HEK293 (cell line): ENCODE results near the gene PRKG1.
A peak's percentile ranks its signal among the peaks of the same experiment; 100 is the strongest.

Experiments used
- CTCF ChIA-PET: fragments of 350-600 bp; formaldehyde crosslinking; extraction: SDS; loops from one replicate; lab custom pipeline; 2021; ENCODE audit warnings: antibody characterized with exemption; lab: Yijun Ruan, JAX
- POLR2A ChIA-PET: fragments of 300-600 bp; formaldehyde crosslinking; extraction: SDS; loops from one replicate; lab custom pipeline; 2020; ENCODE audit warnings: antibody characterized with exemption, inconsistent platforms; lab: Yijun Ruan, JAX
- H3K27ac ChIP-seq: fragments of 200-500 bp; sonication (Bioruptor generic); 2 replicates; pipeline ENCODE4 v1.5.1; 2014; ENCODE audit warnings: low read depth, low read length, control low read depth, inconsistent platforms; ENCODE audit errors: extremely low read depth
- H3K36me3 ChIP-seq, 2 experiments: fragments of 200-500 bp in 1 of 2; sonication (Bioruptor generic) in 1 of 2; 1 replicate in 1 of 2; 2 replicates in 1 of 2; pipeline ENCODE4 v1.5.1; 2014 to 2017; ENCODE audit warnings: inconsistent platforms in 2 of 2, low read length in 2 of 2; ENCODE audit not compliant: control insufficient read depth in 2 of 2, insufficient read depth in 1 of 2
- H3K4me1 ChIP-seq: fragments of 200-500 bp; sonication (Bioruptor generic); 2 replicates; pipeline ENCODE4 v1.5.1; 2014; ENCODE audit warnings: mild to moderate bottlenecking, low read length, inconsistent platforms; ENCODE audit not compliant: control insufficient read depth, insufficient read depth
- H3K4me3 ChIP-seq: 2 replicates; pipeline ENCODE4 v1.5.1; 2011; ENCODE audit warnings: low read depth, mild to moderate bottlenecking, control low read depth, low read length, moderate library complexity
- H3K9me3 ChIP-seq: fragments of 200-500 bp; sonication (Bioruptor generic); 2 replicates; pipeline ENCODE4 v1.5.1; 2014; ENCODE audit warnings: low read depth, low read length, inconsistent platforms; ENCODE audit not compliant: control insufficient read depth, insufficient read depth
- GFI1B ChIP-seq: fragments of 450-650 bp; formaldehyde crosslinking; IDR thresholded peaks from 2 replicates; pipeline ENCODE4 v1.5.1; 2016; ENCODE audit warnings: missing biosample characterization, missing genetic modification characterization
- GLI4 ChIP-seq: fragments of 450-650 bp; formaldehyde crosslinking; IDR thresholded peaks from 2 replicates; pipeline ENCODE4 v1.5.1; 2016; ENCODE audit warnings: missing biosample characterization, missing genetic modification characterization
- PRDM1 ChIP-seq: fragments of 450-650 bp; formaldehyde crosslinking; IDR thresholded peaks from 2 replicates; pipeline ENCODE4; 2016; ENCODE audit warnings: missing biosample characterization, missing genetic modification characterization
- TCF7L2 ChIP-seq: IDR thresholded peaks from 2 replicates; pipeline ENCODE4 v1.6.1; 2011; ENCODE audit warnings: low read depth, mild to moderate bottlenecking, inconsistent platforms, low read length, moderate library complexity, borderline replicate concordance
- TRIM28 ChIP-seq: IDR thresholded peaks from 2 replicates; pipeline ENCODE4 v1.6.1; 2011; ENCODE audit warnings: low read length, control low read depth, borderline replicate concordance
- WT1 ChIP-seq: fragments of 450-650 bp; formaldehyde crosslinking; IDR thresholded peaks from 2 replicates; pipeline ENCODE4 v1.5.1; 2016; ENCODE audit warnings: missing biosample characterization, missing genetic modification characterization
- ZBTB7A ChIP-seq: fragments of 450-650 bp; formaldehyde crosslinking; IDR thresholded peaks from 2 replicates; pipeline ENCODE4 v1.5.1; 2016; ENCODE audit warnings: low read depth, missing biosample characterization, missing genetic modification characterization
- ZBTB8A ChIP-seq: fragments of 450-650 bp; formaldehyde crosslinking; IDR thresholded peaks from 2 replicates; pipeline ENCODE4 v1.5.1; 2016; ENCODE audit warnings: missing biosample characterization, missing genetic modification characterization
- ZFP3 ChIP-seq: fragments of 450-650 bp; formaldehyde crosslinking; IDR thresholded peaks from 2 replicates; pipeline ENCODE4 v1.5.1; 2016; ENCODE audit warnings: low read depth, missing biosample characterization, missing genetic modification characterization
- ZNF18 ChIP-seq: fragments of 450-650 bp; formaldehyde crosslinking; IDR thresholded peaks from 2 replicates; pipeline ENCODE4 v1.5.1; 2016; ENCODE audit warnings: missing biosample characterization, missing genetic modification characterization
- ZNF335 ChIP-seq: fragments of 450-650 bp; formaldehyde crosslinking; conservative IDR thresholded peaks from 2 replicates; pipeline ENCODE4 v1.5.1; 2016; ENCODE audit warnings: missing biosample characterization, missing genetic modification characterization
- ZNF350 ChIP-seq: fragments of 450-650 bp; formaldehyde crosslinking; IDR thresholded peaks from 2 replicates; pipeline ENCODE4 v1.5.0; 2017; ENCODE audit warnings: missing biosample characterization, mild to moderate bottlenecking, missing genetic modification characterization
- ZNF366 ChIP-seq: fragments of 450-650 bp; formaldehyde crosslinking; conservative IDR thresholded peaks from 2 replicates; pipeline ENCODE4 v1.5.1; 2016; ENCODE audit warnings: missing biosample characterization, missing genetic modification characterization
- ZNF433 ChIP-seq: fragments of 450-650 bp; formaldehyde crosslinking; IDR thresholded peaks from 2 replicates; pipeline ENCODE4 v1.5.1; 2016; ENCODE audit warnings: missing biosample characterization, missing genetic modification characterization, low read depth
- ZNF449 ChIP-seq: fragments of 450-650 bp; formaldehyde crosslinking; IDR thresholded peaks from 2 replicates; pipeline ENCODE4 v1.5.1; 2017; ENCODE audit warnings: missing biosample characterization, mild to moderate bottlenecking, missing genetic modification characterization, moderate library complexity
- ZNF513 ChIP-seq: fragments of 450-650 bp; IDR thresholded peaks from 2 replicates; pipeline ENCODE4 v1.5.1; 2018; ENCODE audit warnings: missing biosample characterization, missing genetic modification characterization
- ZNF555 ChIP-seq: fragments of 450-650 bp; formaldehyde crosslinking; conservative IDR thresholded peaks from 2 replicates; pipeline ENCODE4 v1.5.1; 2017; ENCODE audit warnings: missing biosample characterization, mild to moderate bottlenecking, missing genetic modification characterization, inconsistent platforms
- ZNF558 ChIP-seq: fragments of 450-650 bp; formaldehyde crosslinking; IDR thresholded peaks from 2 replicates; pipeline ENCODE4 v1.5.1; 2016; ENCODE audit warnings: missing biosample characterization, missing genetic modification characterization
- ZNF629 ChIP-seq: fragments of 450-650 bp; formaldehyde crosslinking; IDR thresholded peaks from 2 replicates; pipeline ENCODE4 v1.5.1; 2017; ENCODE audit warnings: missing biosample characterization, missing genetic modification characterization
- ZNF670 ChIP-seq: fragments of 450-650 bp; formaldehyde crosslinking; IDR thresholded peaks from 2 replicates; pipeline ENCODE4 v1.5.1; 2016; ENCODE audit warnings: missing biosample characterization, missing genetic modification characterization, low read depth
- ZNF747 ChIP-seq: fragments of 450-650 bp; formaldehyde crosslinking; IDR thresholded peaks from 2 replicates; pipeline ENCODE4 v1.5.1; 2016; ENCODE audit warnings: missing biosample characterization, missing genetic modification characterization
- ZSCAN23 ChIP-seq: fragments of 450-650 bp; formaldehyde crosslinking; IDR thresholded peaks from 2 replicates; pipeline ENCODE4 v1.5.1; 2016; ENCODE audit warnings: missing biosample characterization, missing genetic modification characterization

The PRKG1 gene

GRCh38 chr10:51918884-51919325 lies 844.6 kb downstream of the PRKG1 start:
- ChIA-PET CTCF (no interaction called here), POLR2A (no interaction called here)
- Histone ChIP-seq H3K27ac (no peak overlapping the region), H3K4me3 (no peak overlapping the region), H3K36me3 (no peaks in the 10 kb centered on the region), H3K9me3 (no peaks in the 10 kb centered on the region), H3K4me1 (no peaks in the 10 kb centered on the region)
- TF ChIP-seq TRIM28 (peak; percentile 44; the same call in 1 of the 2 replicates), GLI4 (tag by site-specific recombination) (no peak), ZNF449 (tag by site-specific recombination) (peak; percentile 96)

- Histone ChIP-seq H3K4me1 (no peaks in the 10 kb centered on the region), H3K9me3 (no peaks in the 10 kb centered on the region), H3K36me3 (no peaks in the 10 kb centered on the region), H3K27ac (no peak overlapping the region), H3K4me3 (no peak overlapping the region)
- ChIA-PET POLR2A (no interaction called here), CTCF (interaction anchor here (0.7 kb wide), 1 partner anchor 9 kb away, joined by 3 read pairs; no protein-coding TSS in a partner anchor)
- TF ChIP-seq ZFP3 (tag by site-specific recombination) (no peak), ZBTB8A (tag by site-specific recombination) (no peak), WT1 (tag by site-specific recombination) (no peak), ZNF670 (no peak), TCF7L2 (no peak), ZNF555 (tag by site-specific recombination) (no peak), ZNF513 (tag by site-specific recombination) (no peak), ZBTB7A (tag by site-specific recombination) (no peak), ZNF747 (tag by site-specific recombination) (no peak), ZSCAN23 (tag by site-specific recombination) (no peak)
Measured at GRCh38 chr10:51920672-51921071, 846.4 kb downstream of the PRKG1 start.

GRCh38 chr10:51924359-51924758 lies 850.1 kb downstream of the PRKG1 start:
- POLR2A ChIA-PET: no interaction called here
- Histone ChIP-seq H3K4me1 (no peaks in the 10 kb centered on the region), H3K9me3 (no peaks in the 10 kb centered on the region), H3K4me3 (no peak overlapping the region), H3K27ac (no peak overlapping the region), H3K36me3 (no peaks in the 10 kb centered on the region)
- CTCF ChIA-PET: interaction anchor here (0.6 kb wide), 1 partner anchor 889 kb away, joined by 5 read pairs; no protein-coding TSS in a partner anchor
- TF ChIP-seq ZNF558 (tag by site-specific recombination): peak; percentile 96
- TF ChIP-seq ZNF18 (tag by site-specific recombination): no peak

GRCh38 chr10:51926337-51926736 lies 852.0 kb downstream of the PRKG1 start:
- H3K27ac ChIP-seq: no peak overlapping the region
- TF ChIP-seq GFI1B (tag by site-specific recombination): no peak
- TF ChIP-seq ZNF366 (tag by site-specific recombination): no peak
- TF ChIP-seq PRDM1: no peak
- TF ChIP-seq ZNF335 (tag by site-specific recombination): no peak
- no peak for TF ChIP-seq ZNF433 (tag by site-specific recombination)
- TF ChIP-seq ZNF350 (tag by site-specific recombination): no peak
- TF ChIP-seq ZNF629 (tag by site-specific recombination): no peak
- no peaks in the 10 kb centered on the region for H3K9me3 ChIP-seq
- no peaks in the 10 kb centered on the region for H3K4me1 ChIP-seq
- ChIA-PET CTCF (no interaction called here), POLR2A (no interaction called here)
- no peak overlapping the region for H3K4me3 ChIP-seq
- H3K36me3 ChIP-seq: no peaks in the 10 kb centered on the region
